NCI-H128 (cell line): ENCODE data around the gene LGALS9.
"Not testable (repeated sequence)": the region's sequence is repeated elsewhere in the genome, so short reads cannot be mapped to it uniquely, and the experiment has no call there.

Source experiments
- DNase-seq: peaks from one replicate; lab custom pipeline; 2025; ENCODE audit not compliant: unreplicated experiment; lab: John Stamatoyannopoulos, UW

The LGALS9 gene

GRCh38 chr17:27671591-27671910 lies 40.6 kb downstream of the LGALS9 start:
- no peak for DNase-seq

DNA sequence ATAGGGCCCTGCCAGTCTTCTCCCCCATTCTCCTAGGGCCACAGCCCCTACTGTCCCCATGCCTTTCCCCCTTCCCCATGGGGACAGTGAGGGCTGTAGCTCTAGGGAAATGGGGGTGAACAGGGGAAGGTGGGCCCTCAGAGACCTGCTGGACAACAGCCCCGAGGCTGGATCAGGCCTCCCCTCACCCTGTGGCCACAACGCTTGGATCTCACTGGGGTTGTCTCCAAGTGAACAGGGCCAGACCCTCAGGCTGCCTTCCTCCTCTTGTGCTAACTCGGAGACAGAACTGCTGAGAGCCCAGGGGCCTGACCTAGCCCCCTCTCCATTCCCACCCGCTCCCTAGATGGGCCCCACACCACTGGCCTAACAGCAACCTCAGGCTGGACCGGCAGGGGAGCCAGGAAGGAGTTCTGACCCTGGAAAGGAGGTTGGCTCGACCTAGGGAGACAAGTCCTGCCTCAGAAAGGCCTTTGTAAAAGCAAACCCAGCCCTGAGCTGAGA lies 41.0 kb downstream of the LGALS9 start:
- DNase-seq: not testable (repeated sequence)

DNA sequence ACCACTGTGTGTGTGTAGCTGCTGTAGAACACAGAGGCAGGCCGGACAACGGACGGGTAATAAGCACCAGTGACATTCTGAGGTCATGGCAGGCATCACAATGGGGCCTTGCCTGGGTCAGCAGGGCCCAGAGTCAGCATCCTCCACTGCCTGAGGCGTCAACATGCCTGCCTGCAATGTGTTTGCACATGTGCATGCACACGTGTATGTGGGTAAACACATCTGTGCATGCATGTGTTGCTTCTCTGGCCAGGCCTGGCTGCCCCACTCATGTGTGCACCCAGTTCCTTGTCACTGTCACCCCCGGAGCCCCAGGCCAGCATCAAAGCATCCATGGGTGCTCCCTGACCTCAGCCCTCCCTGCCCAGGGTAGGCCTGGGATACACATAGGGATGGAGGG lies 43.3 kb downstream of the LGALS9 start:
- no peak for DNase-seq

GRCh38 chr17:27677191-27677590 lies 46.2 kb downstream of the LGALS9 start:
- DNase-seq: no peak

GRCh38 chr17:27686322-27686721 lies 55.3 kb downstream of the LGALS9 start:
- DNase-seq: not testable (repeated sequence)

- DNase-seq: no peak
Observed at GRCh38 chr17:27690882-27691281, 59.9 kb downstream of the LGALS9 start.

- DNase-seq: not testable (repeated sequence)
Observed at GRCh38 chr17:27695254-27695814, 64.3 kb downstream of the LGALS9 start.
